Astrocyte (in vitro differentiated cells and primary cell): ENCODE data around the gene OR4F15. TPM values are rescaled to one million over a fixed set of nuclear protein-coding genes. Genes with fewer than 3 reads are reported as not detected.
"Not testable (repeated sequence)": the region's sequence is repeated elsewhere in the genome, so short reads cannot be mapped to it uniquely, and the experiment has no call there.

Experiments used
- DNase-seq: peaks from one replicate; pipeline ENCODE4 v3.0.0-alpha.2; 2010; ENCODE audit warnings: low read depth
- FAIRE-seq: peaks from 2 replicates; lab custom pipeline; 2011; peaks lifted over from hg19 to GRCh38; lab: Jason Lieb, UNC
- H2AFZ ChIP-seq: 2 replicates; pipeline ENCODE4 v1.6.0; 2012; ENCODE audit warnings: low read depth, low read length, inconsistent platforms
- H3K27ac ChIP-seq: 2 replicates; pipeline ENCODE4 v1.5.1; 2011; ENCODE audit warnings: low read depth, low read length, inconsistent platforms
- H3K27me3 ChIP-seq: 2 replicates; pipeline ENCODE4 v1.6.0; 2011; ENCODE audit warnings: low read length, inconsistent platforms; ENCODE audit not compliant: insufficient read depth
- H3K36me3 ChIP-seq: 2 replicates; pipeline ENCODE4 v1.5.1; 2011; ENCODE audit warnings: low read length, inconsistent platforms; ENCODE audit not compliant: insufficient read depth
- H3K4me1 ChIP-seq: 2 replicates; pipeline ENCODE4 v1.5.1; 2011; ENCODE audit warnings: low read length, inconsistent platforms; ENCODE audit not compliant: insufficient read depth
- H3K4me2 ChIP-seq: 2 replicates; pipeline ENCODE4 v1.6.0; 2012; ENCODE audit warnings: low read length, inconsistent platforms
- H3K4me3 ChIP-seq: 2 replicates; pipeline ENCODE4 v1.5.1; 2011; ENCODE audit warnings: low read depth, mild to moderate bottlenecking, low read length, inconsistent platforms; ENCODE audit not compliant: insufficient read depth
- H3K79me2 ChIP-seq: 2 replicates; pipeline ENCODE4 v1.6.0; 2012; ENCODE audit warnings: mild to moderate bottlenecking, low read length, inconsistent platforms; ENCODE audit not compliant: insufficient read depth
- H3K9ac ChIP-seq: 2 replicates; pipeline ENCODE4 v1.6.0; 2012; ENCODE audit warnings: mild to moderate bottlenecking, low read length, inconsistent platforms
- H3K9me3 ChIP-seq: 2 replicates; pipeline ENCODE4 v1.5.1; 2012; ENCODE audit warnings: low read depth, mild to moderate bottlenecking, low read length, inconsistent platforms; ENCODE audit not compliant: insufficient read depth
- H4K20me1 ChIP-seq: 2 replicates; pipeline ENCODE4 v1.6.0; 2012; ENCODE audit warnings: low read length, inconsistent platforms; ENCODE audit not compliant: insufficient read depth
- H3K27ac Mint-ChIP-seq: one replicate; pipeline ENCODE4 v1.8.0; 2021; ENCODE audit warnings: mild to moderate bottlenecking, mixed read lengths; ENCODE audit not compliant: unreplicated experiment
- H3K27me3 Mint-ChIP-seq: one replicate; pipeline ENCODE4 v1.8.0; 2021; ENCODE audit warnings: low read depth, mixed read lengths; ENCODE audit not compliant: unreplicated experiment
- H3K36me3 Mint-ChIP-seq: one replicate; pipeline ENCODE4 v1.8.0; 2021; ENCODE audit warnings: low read depth, mixed read lengths; ENCODE audit not compliant: unreplicated experiment
- H3K4me1 Mint-ChIP-seq: one replicate; pipeline ENCODE4 v1.8.0; 2021; ENCODE audit warnings: low read depth, mixed read lengths; ENCODE audit not compliant: unreplicated experiment
- H3K4me3 Mint-ChIP-seq: one replicate; pipeline ENCODE4 v1.8.0; 2021; ENCODE audit warnings: mild to moderate bottlenecking, moderate library complexity, mixed read lengths; ENCODE audit not compliant: unreplicated experiment
- H3K9me3 Mint-ChIP-seq: one replicate; pipeline ENCODE4 v1.8.0; 2021; ENCODE audit warnings: mild to moderate bottlenecking, mixed read lengths; ENCODE audit not compliant: unreplicated experiment
- CTCF ChIP-seq: IDR thresholded peaks from 2 replicates; pipeline ENCODE4 v1.5.1; 2011; ENCODE audit warnings: low read depth, mild to moderate bottlenecking, inconsistent platforms, low read length, moderate library complexity; ENCODE audit not compliant: insufficient read depth
- EZH2 ChIP-seq: IDR thresholded peaks from 2 replicates; pipeline ENCODE4 v1.6.1; 2012; ENCODE audit warnings: mild to moderate bottlenecking, low read length, inconsistent platforms; ENCODE audit not compliant: insufficient read depth
- total RNA-seq: library from RNA; stranded (reverse); gene quantifications from 2 replicates; pipeline ENCODE4 v1.2.1, GENCODE V29; 2021

OR4F15 gene
- total RNA-seq, 1 donor from 2014 or later = not detected

GRCh38 chr15:101773496-101774100, 38.4 kb upstream of the OR4F15 start:
- H3K27me3 Mint-ChIP-seq = peaks cover 45% of the 10 kb centered on the region
- TF ChIP-seq CTCF = no peak
- no peak for TF ChIP-seq EZH2
- Histone ChIP-seq H3K27ac (no peak overlapping the region), H3K36me3 (no peaks in the 10 kb centered on the region), H3K9ac (no peak overlapping the region), H4K20me1 (no peaks in the 10 kb centered on the region), H3K4me1 (no peaks in the 10 kb centered on the region), H3K4me2 (no peak overlapping the region), H3K4me3 (no peak overlapping the region), H3K27me3 (no peaks in the 10 kb centered on the region), H3K9me3 (no peaks in the 10 kb centered on the region), H2AFZ (no peak overlapping the region), H3K79me2 (no peaks in the 10 kb centered on the region)
- FAIRE-seq (no peak), DNase-seq (no peak)
- no peaks in the 10 kb centered on the region for H3K9me3 Mint-ChIP-seq
- H3K4me3 Mint-ChIP-seq = no peak overlapping the region
- no peak overlapping the region for H3K27ac Mint-ChIP-seq
- H3K4me1 Mint-ChIP-seq = no peaks in the 10 kb centered on the region
- H3K36me3 Mint-ChIP-seq = no peaks in the 10 kb centered on the region

GRCh38 chr15:101775136-101775535, 36.9 kb upstream of the OR4F15 start:
- Mint-ChIP-seq H3K36me3 (no peaks in the 10 kb centered on the region), H3K27ac (no peak overlapping the region), H3K27me3 (peaks cover 51% of the 10 kb centered on the region), H3K9me3 (no peaks in the 10 kb centered on the region), H3K4me1 (peaks cover 2% of the 10 kb centered on the region), H3K4me3 (no peak overlapping the region)
- H3K27me3 ChIP-seq = no peaks in the 10 kb centered on the region
- no peaks in the 10 kb centered on the region for H3K36me3 ChIP-seq
- DNase-seq (no peak), FAIRE-seq (no peak)
- no peak overlapping the region for H3K4me2 ChIP-seq
- no peak overlapping the region for H3K4me3 ChIP-seq
- no peaks in the 10 kb centered on the region for H3K4me1 ChIP-seq
- H3K9me3 ChIP-seq = no peaks in the 10 kb centered on the region
- no peak overlapping the region for H2AFZ ChIP-seq
- H3K9ac ChIP-seq = no peak overlapping the region
- no peak overlapping the region for H3K27ac ChIP-seq
- no peaks in the 10 kb centered on the region for H3K79me2 ChIP-seq
- no peaks in the 10 kb centered on the region for H4K20me1 ChIP-seq
- TF ChIP-seq EZH2 (no peak), CTCF (no peak)

- not testable (repeated sequence) for H3K4me3 ChIP-seq, DNase-seq, H3K4me1 Mint-ChIP-seq, H3K9me3 Mint-ChIP-seq, H3K27ac Mint-ChIP-seq, H3K79me2 ChIP-seq, H3K27ac ChIP-seq, H3K36me3 ChIP-seq, H3K27me3 ChIP-seq, H3K36me3 Mint-ChIP-seq, H3K9me3 ChIP-seq, H2AFZ ChIP-seq, H4K20me1 ChIP-seq, H3K9ac ChIP-seq, H3K4me3 Mint-ChIP-seq, FAIRE-seq, H3K4me1 ChIP-seq, H3K4me2 ChIP-seq
- peaks cover 38% of the 10 kb centered on the region for H3K27me3 Mint-ChIP-seq
Measured at GRCh38 chr15:101778576-101778975, 33.4 kb upstream of the OR4F15 start.

GRCh38 chr15:101780225-101780624, 31.8 kb upstream of the OR4F15 start:
- not testable (repeated sequence) for H3K27me3 ChIP-seq, H3K9me3 ChIP-seq, H3K36me3 ChIP-seq, H3K27ac Mint-ChIP-seq, H4K20me1 ChIP-seq, H2AFZ ChIP-seq, H3K4me1 Mint-ChIP-seq, H3K79me2 ChIP-seq, H3K4me3 Mint-ChIP-seq, H3K4me2 ChIP-seq, H3K9me3 Mint-ChIP-seq, H3K4me3 ChIP-seq, H3K4me1 ChIP-seq, H3K9ac ChIP-seq, H3K27ac ChIP-seq, FAIRE-seq, H3K36me3 Mint-ChIP-seq
- DNase-seq = peak; percentile 41
- H3K27me3 Mint-ChIP-seq = peaks cover 42% of the 10 kb centered on the region
